K562 (cell line): ENCODE results near the gene HSPA1B. TPM values are rescaled to one million over a fixed set of nuclear protein-coding genes. Genes with fewer than 3 reads are reported as not detected.

ENCODE experiments used
- ARID2 ChIP-seq: fragments of 450-650 bp; IDR thresholded peaks from 2 replicates; pipeline ENCODE4 v1.6.1; 2017; ENCODE audit warnings: antibody characterized with exemption, mild to moderate bottlenecking
- BMI1 ChIP-seq: fragments of 150-350 bp; IDR thresholded peaks from 2 replicates; pipeline ENCODE4 v1.6.1; 2014; ENCODE audit warnings: low read length
- EP400 ChIP-seq: fragments of 450-650 bp; IDR thresholded peaks from 2 replicates; pipeline ENCODE4 v1.6.1; 2017; ENCODE audit warnings: antibody characterized with exemption, mild to moderate bottlenecking, moderate library complexity
- ESRRB ChIP-seq: fragments of 250-450 bp; sonication (Bioruptor Pico); IDR thresholded peaks from 2 replicates; pipeline ENCODE4 v1.5.0; 2020; ENCODE audit warnings: mild to moderate bottlenecking, moderate library complexity, borderline replicate concordance
- ETV6 ChIP-seq, 3 experiments: fragments of 150-350 bp in 1 of 3; sonication (generic) in 1 of 3; formaldehyde crosslinking in 1 of 3; IDR thresholded peaks; 2 replicates each; pipeline versions ENCODE4 v1.6.1 to v1.8.0; 2014 to 2022; ENCODE audit warnings: borderline replicate concordance in 2 of 3, low read depth in 2 of 3, antibody characterized with exemption in 1 of 3, low read length in 1 of 3, mild to moderate bottlenecking in 1 of 3, missing genetic modification reagents in 1 of 3
- EWSR1 ChIP-seq: fragments of 450-650 bp; IDR thresholded peaks from 2 replicates; pipeline ENCODE4 v1.6.1; 2018; ENCODE audit warnings: borderline replicate concordance, mild to moderate bottlenecking, low read depth, moderate library complexity; ENCODE audit not compliant: partially characterized antibody
- FOXJ3 ChIP-seq: sonication (generic); formaldehyde crosslinking; IDR thresholded peaks from 2 replicates; pipeline ENCODE4 v1.4.0; 2020; ENCODE audit warnings: mild to moderate bottlenecking, missing genetic modification reagents
- FOXM1 ChIP-seq, 2 experiments: fragments of 450-650 bp in 1 of 2; sonication (generic) in 1 of 2; formaldehyde crosslinking in 1 of 2; IDR thresholded peaks; 2 replicates each; pipeline versions ENCODE4 v1.6.1 to v1.9.0; 2017 to 2022; ENCODE audit warnings: low read depth in 2 of 2, mild to moderate bottlenecking in 2 of 2, missing genetic modification reagents in 1 of 2, moderate library complexity in 1 of 2
- FOXP1 ChIP-seq: sonication (generic); formaldehyde crosslinking; IDR thresholded peaks from 2 replicates; pipeline ENCODE4 v1.8.0; 2022; ENCODE audit warnings: mild to moderate bottlenecking, missing genetic modification reagents
- GABPB2 ChIP-seq: fragments of 250-450 bp; sonication (Bioruptor Pico); conservative IDR thresholded peaks from 2 replicates; pipeline ENCODE4 v1.5.1; 2021; ENCODE audit warnings: mild to moderate bottlenecking
- GATAD2B ChIP-seq: fragments of 450-650 bp; IDR thresholded peaks from 2 replicates; pipeline ENCODE4 v1.6.1; 2017; ENCODE audit warnings: mild to moderate bottlenecking, borderline replicate concordance
- HLTF ChIP-seq: fragments of 450-650 bp; IDR thresholded peaks from 2 replicates; pipeline ENCODE4 v1.6.1; 2016
- NCOA4 ChIP-seq: fragments of 450-650 bp; IDR thresholded peaks from 2 replicates; pipeline ENCODE4 v1.6.1; 2018; ENCODE audit warnings: mild to moderate bottlenecking; ENCODE audit not compliant: partially characterized antibody
- NONO ChIP-seq, 2 experiments: fragments of 200-400 bp in 1 of 2; fragments of 450-650 bp in 1 of 2; formaldehyde crosslinking in 1 of 2; IDR thresholded peaks; 2 replicates each; pipeline ENCODE4 v1.6.1; 2017; ENCODE audit warnings: low read depth in 2 of 2, mild to moderate bottlenecking in 2 of 2, moderate library complexity in 2 of 2, low read length in 1 of 2
- SMARCB1 ChIP-seq: IDR thresholded peaks from 2 replicates; pipeline ENCODE4 v1.6.1; 2011; ENCODE audit warnings: improper control_type of control experiment, low read depth; ENCODE audit not compliant: insufficient read length
- TEAD2 ChIP-seq: fragments of 450-650 bp; IDR thresholded peaks from 2 replicates; pipeline ENCODE4 v1.6.1; 2016; ENCODE audit warnings: missing genetic modification characterization, control low read depth, missing compliant biosample characterization
- THRAP3 ChIP-seq: fragments of 450-650 bp; IDR thresholded peaks from 2 replicates; pipeline ENCODE4 v1.6.1; 2016; ENCODE audit warnings: mild to moderate bottlenecking, inconsistent platforms, borderline replicate concordance
- ZKSCAN1 ChIP-seq: fragments of 150-350 bp; IDR thresholded peaks from 2 replicates; pipeline ENCODE4 v1.6.1; 2016; ENCODE audit warnings: low read depth, low read length
- ZNF146 ChIP-seq: IDR thresholded peaks from one replicate; pipeline ENCODE4 v1.6.1; 2018; ENCODE audit warnings: missing compliant biosample characterization; ENCODE audit not compliant: unreplicated experiment
- ZNF764 ChIP-seq: fragments of 250-450 bp; sonication (Bioruptor Pico); IDR thresholded peaks from 2 replicates; pipeline ENCODE4 v1.4.0; 2020; ENCODE audit warnings: low read depth, mild to moderate bottlenecking, moderate library complexity
- polyA plus RNA-seq, 8 experiments: library from polyadenylated mRNA; depleted of rRNA in 4 of 8; stranded (reverse) in 5 of 8; unstranded in 3 of 8; fragments of >200 nt; fragmentation: Nextera tagmentation in 2 of 8; fragmentation: Illumina TruSeq in 1 of 8; extraction: Ambion mirVana in 2 of 8; extraction: Trizol in 1 of 8; gene quantifications; 2 replicates each; pipeline versions ENCODE4 v1.2.1 to v1.2.3, GENCODE V29; 2011 to 2014; ENCODE audit warnings: inconsistent platforms in 1 of 8, missing spikeins in 1 of 8
- total RNA-seq, 7 experiments: library from RNA; depleted of rRNA in 6 of 7; stranded (reverse); fragments of >200 nt in 6 of 7; fragmentation: Illumina TruSeq in 2 of 7; extraction: Trizol in 2 of 7; gene quantifications; 2 replicates each; pipeline versions ENCODE4 v1.2.1 to v1.2.3, GENCODE V29; 2011 to 2021; ENCODE audit warnings: low replicate concordance in 1 of 7
- TF ChIP-seq, protein P1 (sequence below): sonication (generic); formaldehyde crosslinking; IDR thresholded peaks from 2 replicates; pipeline ENCODE4 v1.8.0; 2022; ENCODE audit warnings: mild to moderate bottlenecking, low read depth, missing genetic modification reagents
- TF ChIP-seq, protein P2 (sequence below): IDR thresholded peaks from 2 replicates; pipeline ENCODE4 v1.6.1; 2016; ENCODE audit warnings: missing genetic modification characterization, missing compliant biosample characterization
- TF ChIP-seq, protein P3 (sequence below): fragments of 450-650 bp; IDR thresholded peaks from 2 replicates; pipeline ENCODE4 v1.7.0; 2016; ENCODE audit warnings: borderline replicate concordance

The HSPA1B gene
- total and polyA plus RNA-seq, 9 of the 15 experiments (the other 6 are each of a cell fraction or from before 2014, with no cell fraction given): 0.27 to 227 (median 51.2) TPM

DNA sequence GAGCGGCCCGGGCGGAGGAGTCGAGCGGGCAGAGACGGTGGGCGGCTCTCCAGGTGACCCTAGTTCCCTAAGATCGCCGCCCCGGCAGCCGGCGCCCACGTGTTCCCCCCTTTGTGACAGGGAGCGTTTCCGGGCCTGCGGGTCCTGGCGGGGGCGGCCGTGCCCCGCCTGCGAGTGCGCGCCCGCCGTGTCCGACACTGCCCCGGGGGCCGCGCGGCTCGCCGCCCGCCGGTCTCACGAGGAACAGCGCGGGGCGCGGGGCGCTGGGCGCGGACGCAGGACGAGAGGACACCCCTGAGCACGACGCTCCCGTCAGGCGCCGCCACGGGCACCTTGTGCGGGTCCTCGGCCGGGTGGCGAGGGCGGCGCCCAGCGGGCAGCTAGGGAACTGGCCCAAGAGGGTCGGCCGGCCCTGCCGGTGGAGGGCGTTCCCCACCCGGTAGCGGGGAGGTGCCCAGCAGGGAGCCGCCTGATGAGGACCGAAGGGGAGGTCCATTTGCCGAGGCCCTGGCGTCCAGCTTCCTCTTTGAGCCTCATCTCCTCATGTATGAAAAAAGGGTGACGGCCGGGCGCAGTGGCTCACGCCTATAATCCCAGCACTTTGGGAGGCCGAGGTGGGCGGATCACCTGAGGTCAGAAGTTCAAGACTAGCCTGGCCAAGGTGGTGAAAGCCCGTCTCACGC lies 31.8 kb upstream of the HSPA1B start, which contains the start of gene VARS1 (continued):
- TF ChIP-seq, protein P1, sequence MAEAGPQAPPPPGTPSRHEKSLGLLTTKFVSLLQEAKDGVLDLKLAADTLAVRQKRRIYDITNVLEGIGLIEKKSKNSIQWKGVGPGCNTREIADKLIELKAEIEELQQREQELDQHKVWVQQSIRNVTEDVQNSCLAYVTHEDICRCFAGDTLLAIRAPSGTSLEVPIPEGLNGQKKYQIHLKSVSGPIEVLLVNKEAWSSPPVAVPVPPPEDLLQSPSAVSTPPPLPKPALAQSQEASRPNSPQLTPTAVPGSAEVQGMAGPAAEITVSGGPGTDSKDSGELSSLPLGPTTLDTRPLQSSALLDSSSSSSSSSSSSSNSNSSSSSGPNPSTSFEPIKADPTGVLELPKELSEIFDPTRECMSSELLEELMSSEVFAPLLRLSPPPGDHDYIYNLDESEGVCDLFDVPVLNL (CRISPR knock-in tag): no peak
- TF ChIP-seq ETV6 (IDR thresholded peaks at IDR 0.05; ENCODE audit: borderline replicate concordance in 1 of 2, low read depth in 2 of 2, low read length in 1 of 2) (0 out of 4 replicates have a peak, but pooled peaks of 1 of the 2 experiments have one; percentile 35), ETV6 (CRISPR knock-in tag; IDR thresholded peaks at IDR 0.05; ENCODE audit: borderline replicate concordance) (no peak), SMARCB1 (no peak), ZNF146 (CRISPR knock-in tag) (no peak), THRAP3 (no peak), GABPB2 (CRISPR knock-in tag) (no peak), FOXM1 (IDR thresholded peaks at IDR 0.05; ENCODE audit: low read depth) (no peak), FOXM1 (CRISPR knock-in tag; IDR thresholded peaks at IDR 0.05; ENCODE audit: low read depth) (peak; percentile 96), HLTF (peak; percentile 96), ZNF764 (CRISPR knock-in tag) (no peak), EWSR1 (no peak), FOXJ3 (CRISPR knock-in tag) (no peak), NONO (IDR thresholded peaks at IDR 0.05; ENCODE audit: low read depth in 2 of 2, low read length in 1 of 2) (peak; percentile 18 to 98; a peak in 2 of 4 replicates), BMI1 (no peak; the same call in 1 of the 2 replicates), ZKSCAN1 (peak; percentile 85), ESRRB (no peak), GATAD2B (peak; percentile 100), FOXP1 (no peak; the same call in 1 of the 2 replicates), TEAD2 (tag) (no peak), NCOA4 (no peak), EP400 (peak; percentile 99), ARID2 (peak; percentile 55)
- TF ChIP-seq, protein P2, sequence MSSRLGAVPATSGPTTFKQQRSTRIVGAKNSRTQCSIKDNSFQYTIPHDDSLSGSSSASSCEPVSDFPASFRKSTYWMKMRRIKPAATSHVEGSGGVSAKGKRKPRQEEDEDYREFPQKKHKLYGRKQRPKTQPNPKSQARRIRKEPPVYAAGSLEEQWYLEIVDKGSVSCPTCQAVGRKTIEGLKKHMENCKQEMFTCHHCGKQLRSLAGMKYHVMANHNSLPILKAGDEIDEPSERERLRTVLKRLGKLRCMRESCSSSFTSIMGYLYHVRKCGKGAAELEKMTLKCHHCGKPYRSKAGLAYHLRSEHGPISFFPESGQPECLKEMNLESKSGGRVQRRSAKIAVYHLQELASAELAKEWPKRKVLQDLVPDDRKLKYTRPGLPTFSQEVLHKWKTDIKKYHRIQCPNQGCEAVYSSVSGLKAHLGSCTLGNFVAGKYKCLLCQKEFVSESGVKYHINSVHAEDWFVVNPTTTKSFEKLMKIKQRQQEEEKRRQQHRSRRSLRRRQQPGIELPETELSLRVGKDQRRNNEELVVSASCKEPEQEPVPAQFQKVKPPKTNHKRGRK (tag): no peak
- TF ChIP-seq, protein P3, sequence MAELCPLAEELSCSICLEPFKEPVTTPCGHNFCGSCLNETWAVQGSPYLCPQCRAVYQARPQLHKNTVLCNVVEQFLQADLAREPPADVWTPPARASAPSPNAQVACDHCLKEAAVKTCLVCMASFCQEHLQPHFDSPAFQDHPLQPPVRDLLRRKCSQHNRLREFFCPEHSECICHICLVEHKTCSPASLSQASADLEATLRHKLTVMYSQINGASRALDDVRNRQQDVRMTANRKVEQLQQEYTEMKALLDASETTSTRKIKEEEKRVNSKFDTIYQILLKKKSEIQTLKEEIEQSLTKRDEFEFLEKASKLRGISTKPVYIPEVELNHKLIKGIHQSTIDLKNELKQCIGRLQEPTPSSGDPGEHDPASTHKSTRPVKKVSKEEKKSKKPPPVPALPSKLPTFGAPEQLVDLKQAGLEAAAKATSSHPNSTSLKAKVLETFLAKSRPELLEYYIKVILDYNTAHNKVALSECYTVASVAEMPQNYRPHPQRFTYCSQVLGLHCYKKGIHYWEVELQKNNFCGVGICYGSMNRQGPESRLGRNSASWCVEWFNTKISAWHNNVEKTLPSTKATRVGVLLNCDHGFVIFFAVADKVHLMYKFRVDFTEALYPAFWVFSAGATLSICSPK: no peak
